Keratinocyte (primary cell): Measurements from ENCODE around the gene PCID2. TPM values are rescaled to one million over a fixed set of nuclear protein-coding genes. Genes with fewer than 3 reads are reported as not detected.

Source experiments
- DNase-seq: peaks from one replicate; pipeline ENCODE4 v3.0.0-alpha.2; 2011; ENCODE audit warnings: low read depth, missing footprints, low spot score
- FAIRE-seq: peaks from 2 replicates; lab custom pipeline; 2011; peaks lifted over from hg19 to GRCh38; lab: Jason Lieb, UNC
- H2AFZ ChIP-seq: 2 replicates; pipeline ENCODE4 v1.6.0; 2012; ENCODE audit warnings: low read length, control low read depth, inconsistent platforms; ENCODE audit not compliant: control insufficient read depth
- H3K27ac ChIP-seq: 2 replicates; pipeline ENCODE4 v1.5.1; 2011; ENCODE audit warnings: low read length; ENCODE audit not compliant: control insufficient read depth, insufficient read depth
- H3K27me3 ChIP-seq: 3 replicates; pipeline ENCODE4 v1.6.0; 2011; ENCODE audit warnings: low read length; ENCODE audit not compliant: control insufficient read depth, insufficient read depth; ENCODE audit errors: extremely low read depth
- H3K36me3 ChIP-seq, 2 experiments: 2 replicates in 1 of 2; 3 replicates in 1 of 2; pipeline ENCODE4 v1.5.1; 2011; ENCODE audit warnings: low read length in 2 of 2, mild to moderate bottlenecking in 1 of 2; ENCODE audit not compliant: control insufficient read depth in 2 of 2, insufficient read depth in 2 of 2; ENCODE audit errors: extremely low read depth in 1 of 2
- H3K4me1 ChIP-seq: 3 replicates; pipeline ENCODE4 v1.5.1; 2011; ENCODE audit warnings: low read length; ENCODE audit not compliant: control insufficient read depth, insufficient read depth; ENCODE audit errors: extremely low read depth
- H3K4me2 ChIP-seq: 3 replicates; pipeline ENCODE4 v1.6.0; 2011; ENCODE audit warnings: low read depth, low read length; ENCODE audit not compliant: control insufficient read depth, insufficient read depth; ENCODE audit errors: extremely low read depth
- H3K4me3 ChIP-seq, 3 experiments: fragments of 200-600 bp in 1 of 3; sonication (generic) in 1 of 3; 2 replicates in 2 of 3; 3 replicates in 1 of 3; pipeline ENCODE4 v1.5.1; 2011 to 2016; ENCODE audit warnings: low read length in 3 of 3, mild to moderate bottlenecking in 3 of 3, control low read depth in 2 of 3, inconsistent platforms in 1 of 3, low read depth in 1 of 3, mixed read lengths in 1 of 3, mixed run types in 1 of 3, moderate library complexity in 1 of 3; ENCODE audit not compliant: control insufficient read depth in 2 of 3, insufficient read depth in 2 of 3; ENCODE audit errors: extremely low read depth in 1 of 3
- H3K79me2 ChIP-seq: 2 replicates; pipeline ENCODE4 v1.6.0; 2012; ENCODE audit warnings: low read length; ENCODE audit not compliant: control insufficient read depth, insufficient read depth
- H3K9ac ChIP-seq: 3 replicates; pipeline ENCODE4 v1.6.0; 2011; ENCODE audit warnings: low read length; ENCODE audit not compliant: control insufficient read depth, insufficient read depth; ENCODE audit errors: extremely low read depth
- H3K9me1 ChIP-seq: 3 replicates; pipeline ENCODE4 v1.6.0; 2011; ENCODE audit warnings: low read length; ENCODE audit not compliant: control insufficient read depth, insufficient read depth; ENCODE audit errors: extremely low read depth
- H3K9me3 ChIP-seq: 2 replicates; pipeline ENCODE4 v1.5.1; 2012; ENCODE audit warnings: low read depth, low read length; ENCODE audit not compliant: control insufficient read depth
- H4K20me1 ChIP-seq: 3 replicates; pipeline ENCODE4 v1.6.0; 2011; ENCODE audit warnings: low read length; ENCODE audit not compliant: control insufficient read depth, insufficient read depth; ENCODE audit errors: extremely low read depth
- CTCF ChIP-seq, 3 experiments: IDR thresholded peaks in 1 of 3; conservative IDR thresholded peaks in 1 of 3; optimal IDR thresholded peaks in 1 of 3; 2 replicates in 2 of 3; 3 replicates in 1 of 3; pipeline versions ENCODE3 to v1.5.1; 2011; ENCODE audit warnings: low read length in 3 of 3, mild to moderate bottlenecking in 3 of 3, moderate library complexity in 2 of 3, control low read depth in 1 of 3, inconsistent platforms in 1 of 3; ENCODE audit not compliant: insufficient read depth in 2 of 3; ENCODE audit errors: extremely low read depth in 1 of 3
- EZH2 ChIP-seq: IDR thresholded peaks from one replicate; pipeline ENCODE4 v1.6.1; 2012; ENCODE audit warnings: inconsistent platforms, mild to moderate bottlenecking, low read length, moderate library complexity
- dilution Hi-C: fragments of 300-500 bp; cut with MboI; formaldehyde crosslinking; loops from one replicate; pipeline ENCODE4 v1.7.0; 2020; ENCODE audit warnings: low sequenced_read_pairs; ENCODE audit not compliant: extremely low pct_ligation_motif_present
- polyA plus RNA-seq, 5 experiments: library from polyadenylated mRNA; depleted of rRNA in 3 of 5; stranded (reverse) in 3 of 5; stranded (forward) in 1 of 5; unstranded in 1 of 5; fragments of >200 nt; gene quantifications; 1 replicate in 1 of 5; 2 replicates in 3 of 5; 3 replicates in 1 of 5; pipeline versions ENCODE4 v1.2.1 to v1.2.3, GENCODE V29; 2011 to 2012; ENCODE audit warnings: missing spikeins in 2 of 5, low read depth in 1 of 5, low replicate concordance in 1 of 5

Gene PCID2
- polyA plus RNA-seq, 1 donor (not counting 4 experiments of a cell fraction or from before 2014, with no cell fraction given) = 76.5 TPM

- Histone ChIP-seq H3K9me3 (no peaks in the 10 kb centered on the region), H3K4me1 (no peaks in the 10 kb centered on the region), H2AFZ (no peak overlapping the region), H3K79me2 (no peaks in the 10 kb centered on the region), H3K4me3 (no peak overlapping the region), H3K9ac (no peak overlapping the region), H3K36me3 (peaks cover 36 to 37% of the 10 kb centered on the region in 2 experiments), H3K27ac (no peak overlapping the region), H3K4me2 (no peak overlapping the region), H3K9me1 (no peaks in the 10 kb centered on the region), H4K20me1 (no peaks in the 10 kb centered on the region), H3K27me3 (no peaks in the 10 kb centered on the region)
- TF ChIP-seq CTCF (optimal IDR thresholded peaks at IDR 0.05 in 1 of 3, IDR thresholded peaks at IDR 0.05 in 1 of 3, conservative IDR thresholded peaks at IDR 0.05 in 1 of 3; ENCODE audit: extremely low read depth in 1 of 3, insufficient read depth in 2 of 3, low read length in 3 of 3) = no peak
- TF ChIP-seq EZH2 = no peak
- dilution Hi-C loops = no loop called here
- DNase-seq (no peak), FAIRE-seq (no peak)
These were observed 24.6 kb upstream of the PCID2 start for GRCh38 chr13:113233101-113233500.

GRCh38 chr13:113232208-113233003, 23.9 kb upstream of the PCID2 start:
- H3K4me1 ChIP-seq = no peaks in the 10 kb centered on the region
- no peaks in the 10 kb centered on the region for H4K20me1 ChIP-seq
- FAIRE-seq (no peak), DNase-seq (no peak)
- no peaks in the 10 kb centered on the region for H3K27me3 ChIP-seq
- peaks cover 38 to 40% of the 10 kb centered on the region in 2 experiments for H3K36me3 ChIP-seq
- no peak overlapping the region for H3K9ac ChIP-seq
- H3K9me1 ChIP-seq = no peaks in the 10 kb centered on the region
- H3K79me2 ChIP-seq = peaks cover 3% of the 10 kb centered on the region
- H3K27ac ChIP-seq = no peak overlapping the region
- no peak overlapping the region for H2AFZ ChIP-seq
- no peak for TF ChIP-seq EZH2
- TF ChIP-seq CTCF (optimal IDR thresholded peaks at IDR 0.05 in 1 of 3, IDR thresholded peaks at IDR 0.05 in 1 of 3, conservative IDR thresholded peaks at IDR 0.05 in 1 of 3; ENCODE audit: extremely low read depth in 1 of 3, insufficient read depth in 2 of 3, low read length in 3 of 3) = no peak
- H3K4me3 ChIP-seq = no peak overlapping the region
- no peak overlapping the region for H3K4me2 ChIP-seq
- no peaks in the 10 kb centered on the region for H3K9me3 ChIP-seq
- dilution Hi-C loops = no loop called here
